ENCODE measurements around the gene ART4.

ART4 gene, protein sequence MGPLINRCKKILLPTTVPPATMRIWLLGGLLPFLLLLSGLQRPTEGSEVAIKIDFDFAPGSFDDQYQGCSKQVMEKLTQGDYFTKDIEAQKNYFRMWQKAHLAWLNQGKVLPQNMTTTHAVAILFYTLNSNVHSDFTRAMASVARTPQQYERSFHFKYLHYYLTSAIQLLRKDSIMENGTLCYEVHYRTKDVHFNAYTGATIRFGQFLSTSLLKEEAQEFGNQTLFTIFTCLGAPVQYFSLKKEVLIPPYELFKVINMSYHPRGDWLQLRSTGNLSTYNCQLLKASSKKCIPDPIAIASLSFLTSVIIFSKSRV

DNA sequence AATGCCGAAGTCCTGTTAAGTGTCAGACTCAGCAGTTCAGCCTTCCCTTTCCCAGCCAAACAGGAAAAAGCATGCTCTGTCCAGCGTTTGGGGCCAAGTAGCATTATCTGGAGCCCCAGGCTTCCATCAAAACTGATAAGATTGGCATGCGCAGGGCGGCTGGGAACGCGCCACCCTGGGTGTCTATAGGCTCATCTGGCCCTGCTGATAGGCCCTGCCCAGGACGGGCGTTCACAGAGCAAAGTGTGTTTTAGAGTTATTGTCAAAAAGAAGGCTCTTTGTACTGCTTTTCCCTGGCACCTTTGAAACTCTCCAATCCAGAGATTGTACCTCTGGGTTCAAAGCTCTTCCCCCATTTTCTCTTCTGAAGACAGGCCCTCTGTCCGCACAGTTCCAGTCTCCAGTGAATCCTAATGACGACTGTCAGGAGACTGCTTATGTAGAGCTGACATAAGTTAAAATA lies at the start of gene ART4:
ART4 (minus strand) TSS at position 102 of the 463 bp plus-strand sequence. CDS start 413 bp downstream, outside the sequence.
- H3K4me1 Mint-ChIP-seq, result peaks cover 10% of the 10 kb centered on the region
- H3K27me3 Mint-ChIP-seq, result no peaks in the 10 kb centered on the region
- H3K9me3 Mint-ChIP-seq, result no peaks in the 10 kb centered on the region
- no peak within 1 kb of the TSS for H3K4me3 Mint-ChIP-seq
- no peaks in the 10 kb centered on the region for H3K36me3 Mint-ChIP-seq
- H3K27ac Mint-ChIP-seq, result no peak within 1 kb of the TSS

DNA sequence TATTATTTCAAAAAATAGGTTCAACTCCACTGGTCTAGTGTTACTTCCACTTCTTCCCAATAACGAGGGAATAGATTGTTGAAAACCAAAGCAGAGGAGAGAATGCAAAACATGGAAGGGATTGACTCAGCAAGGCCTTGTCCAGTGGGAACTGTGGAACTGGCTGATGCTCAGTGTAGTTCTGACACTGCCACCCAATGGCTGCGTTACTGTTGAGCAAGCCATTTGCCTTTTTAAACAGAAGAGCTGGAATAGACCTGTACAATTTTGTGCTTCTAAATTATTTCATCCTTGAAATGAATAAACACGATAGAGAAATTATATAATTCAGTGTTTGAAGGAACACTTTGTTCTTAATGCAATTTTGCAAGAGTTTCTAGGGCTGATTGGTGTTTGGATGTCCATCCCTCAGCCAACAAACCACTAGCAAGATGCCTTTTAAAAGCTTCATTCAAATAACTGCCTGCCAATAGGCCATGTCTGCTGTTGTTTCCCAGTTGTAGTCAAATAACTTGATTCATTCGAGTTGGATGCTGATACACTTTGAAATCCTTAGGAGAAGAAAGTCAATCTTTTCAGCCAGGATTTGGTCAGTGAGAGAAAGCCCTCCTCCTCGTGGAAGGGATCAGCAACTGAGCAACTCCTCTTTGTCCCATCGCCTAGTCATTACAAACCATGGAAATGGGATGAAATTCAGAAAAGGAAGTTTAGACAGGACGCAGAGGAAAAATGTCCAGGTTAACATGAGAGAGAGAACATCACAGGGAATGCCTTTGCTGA lies 49.6 kb upstream of the ART4 start:
- Mint-ChIP-seq H3K4me1 (no peaks in the 10 kb centered on the region), H3K4me3 (no peak overlapping the region), H3K36me3 (peaks cover 3% of the 10 kb centered on the region), H3K27ac (no peak overlapping the region), H3K9me3 (no peaks in the 10 kb centered on the region), H3K27me3 (peaks cover 2% of the 10 kb centered on the region)

DNA sequence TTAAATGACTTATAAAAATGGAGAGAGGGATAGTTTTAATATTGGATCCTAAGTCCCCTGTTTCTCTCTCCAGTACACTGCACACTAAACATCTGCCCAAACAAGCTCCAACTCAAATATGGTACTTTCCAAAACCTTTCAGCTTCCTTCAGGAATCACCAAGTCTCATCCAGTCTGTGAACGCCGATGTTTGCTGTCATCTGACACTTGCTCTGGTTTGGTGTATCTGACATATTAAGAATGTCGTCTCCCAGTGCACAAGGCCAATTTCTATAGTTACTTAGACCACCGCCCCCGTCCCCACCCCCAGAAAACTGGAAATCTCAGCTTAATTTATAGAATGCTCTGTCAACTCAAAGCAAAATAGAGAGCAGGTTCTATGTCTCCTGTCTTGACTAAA lies 47.4 kb upstream of the ART4 start:
- no peaks in the 10 kb centered on the region for H3K9me3 Mint-ChIP-seq
- peaks cover 2% of the 10 kb centered on the region for H3K27me3 Mint-ChIP-seq
- no peak overlapping the region for H3K4me3 Mint-ChIP-seq
- H3K27ac Mint-ChIP-seq, result no peak overlapping the region
- H3K4me1 Mint-ChIP-seq, result peaks cover 11% of the 10 kb centered on the region
- H3K36me3 Mint-ChIP-seq, result peaks cover 3% of the 10 kb centered on the region

DNA sequence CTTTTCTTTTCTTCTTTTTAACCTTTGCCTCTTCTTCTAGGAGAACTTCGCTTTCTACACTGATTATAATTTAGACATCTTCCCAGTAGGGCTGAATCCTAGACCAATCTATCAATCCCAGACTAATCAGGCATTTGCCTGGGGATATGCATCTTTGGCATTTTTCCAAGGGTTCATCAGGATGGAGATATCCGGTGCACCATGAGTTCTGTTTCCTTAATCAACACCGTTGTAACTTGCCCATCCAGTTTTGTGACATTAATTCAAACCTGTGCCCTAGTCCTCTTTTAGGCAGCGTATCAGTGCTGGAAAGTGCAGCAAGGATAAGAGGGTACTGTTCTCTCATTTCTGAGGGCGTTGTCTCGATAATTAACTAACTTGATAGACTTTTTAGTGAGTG lies 42.9 kb upstream of the ART4 start:
- Mint-ChIP-seq H3K27ac (no peak overlapping the region), H3K36me3 (no peaks in the 10 kb centered on the region), H3K4me3 (no peak overlapping the region), H3K4me1 (peaks cover 42% of the 10 kb centered on the region), H3K27me3 (peaks cover 2% of the 10 kb centered on the region), H3K9me3 (no peaks in the 10 kb centered on the region)

DNA sequence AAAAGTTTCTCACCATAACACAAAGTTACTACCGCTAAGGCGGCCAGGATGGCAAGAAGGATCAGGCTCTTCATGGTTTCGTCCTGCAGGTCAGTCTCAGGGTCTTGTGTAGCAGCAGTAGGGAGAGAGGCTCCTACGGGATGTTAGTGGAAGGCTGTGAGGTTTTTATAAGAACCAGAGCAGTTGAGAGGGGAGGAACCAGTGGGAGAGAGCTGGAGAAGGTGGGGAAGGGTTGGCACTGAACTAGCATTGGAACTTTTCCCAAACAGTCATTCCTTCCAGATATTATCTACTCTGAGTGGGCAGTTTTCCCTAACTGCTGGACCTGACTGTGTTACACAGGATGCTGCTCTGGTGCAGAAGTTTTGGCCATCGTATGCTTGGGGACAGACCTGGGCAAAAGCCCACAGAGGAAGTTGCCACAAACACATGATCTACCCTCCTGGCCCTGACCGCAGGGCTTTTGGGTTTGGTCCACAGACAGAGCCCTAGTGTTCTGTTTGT lies 42.4 kb upstream of the ART4 start, which contains the start of gene MGP:
MGP (minus strand) TSS at position 137 of the 504 bp plus-strand sequence; CDS start at position 74, 63 bp downstream.
- Mint-ChIP-seq H3K27ac (peak within 1 kb of the TSS; percentile 64), H3K4me3 (no peak within 1 kb of the TSS), H3K36me3 (no peaks in the 10 kb centered on the region), H3K4me1 (peaks cover 47% of the 10 kb centered on the region), H3K27me3 (peaks cover 2% of the 10 kb centered on the region), H3K9me3 (no peaks in the 10 kb centered on the region)

DNA sequence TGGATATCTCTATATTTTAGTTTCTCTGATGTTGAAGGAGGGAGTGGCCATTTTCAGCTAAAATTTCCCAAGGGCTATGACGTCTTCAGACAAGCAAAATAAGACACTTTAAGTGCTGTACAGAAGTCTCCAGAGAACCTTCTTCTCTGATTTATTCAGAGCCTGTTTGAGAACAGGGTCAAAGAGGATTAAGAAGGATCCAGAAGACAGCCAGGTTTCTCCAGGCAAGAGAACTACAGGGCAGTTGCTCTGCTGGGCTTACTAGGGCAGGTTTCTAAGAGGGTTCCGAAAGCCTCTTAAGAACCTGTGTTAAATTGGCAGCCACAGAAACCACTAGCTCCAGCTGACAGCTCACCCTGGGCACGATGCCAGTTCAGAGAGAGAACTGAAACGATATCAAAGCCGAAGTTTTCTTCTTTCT lies 41.1 kb upstream of the ART4 start:
- Mint-ChIP-seq H3K36me3 (peaks cover 2% of the 10 kb centered on the region), H3K27me3 (peaks cover 2% of the 10 kb centered on the region), H3K4me1 (peaks cover 60% of the 10 kb centered on the region), H3K9me3 (peaks cover 12% of the 10 kb centered on the region), H3K27ac (peak overlapping the region; percentile 64), H3K4me3 (peak overlapping the region; percentile 69)

DNA sequence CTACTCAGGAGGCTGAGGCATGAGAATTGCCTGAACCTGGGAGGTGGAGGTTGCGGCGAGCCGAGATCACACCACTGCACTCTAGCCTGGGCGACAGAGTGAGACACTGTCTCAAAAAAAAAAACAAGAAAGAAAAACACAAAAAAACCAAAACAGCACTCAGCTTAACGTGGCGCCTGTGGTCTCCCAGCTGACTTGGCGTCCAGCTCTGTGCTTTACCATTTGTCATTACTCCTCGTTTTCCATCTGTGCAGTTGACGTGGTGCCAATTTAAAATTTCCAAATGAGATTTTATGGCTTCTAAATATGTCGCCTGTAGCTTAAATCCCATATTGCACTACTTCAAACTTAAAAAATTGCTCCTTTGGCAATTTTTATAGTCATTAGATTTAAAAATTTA lies 40.4 kb upstream of the ART4 start:
- Mint-ChIP-seq H3K4me3 (no peak overlapping the region), H3K27me3 (peaks cover 2% of the 10 kb centered on the region), H3K27ac (no peak overlapping the region)

DNA sequence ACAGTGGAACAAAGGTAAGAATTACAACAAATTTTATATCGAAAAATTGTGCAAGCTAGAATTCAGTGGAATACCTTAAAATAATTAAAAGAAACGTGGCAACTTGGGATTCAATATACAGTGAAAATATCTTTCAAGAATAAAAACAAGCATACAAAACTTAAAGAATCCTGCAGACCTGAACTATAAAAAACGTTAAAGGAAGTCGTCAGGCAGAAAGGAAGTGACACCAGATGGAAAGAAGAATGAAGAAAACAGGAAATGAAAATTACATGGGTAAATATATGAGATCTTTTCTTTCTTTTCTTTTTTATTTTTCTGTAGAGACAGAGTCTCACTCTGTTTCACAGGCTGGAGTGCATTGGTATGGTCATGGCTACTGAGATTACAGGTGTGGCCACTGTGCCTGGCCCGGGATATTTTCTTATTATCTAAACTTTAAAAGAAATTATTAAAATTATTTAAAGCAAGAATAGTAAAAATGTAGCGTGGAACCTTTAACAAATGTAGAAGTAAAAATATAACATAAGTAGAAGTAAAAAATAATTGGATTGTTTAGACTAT lies 37.6 kb upstream of the ART4 start:
- Mint-ChIP-seq H3K4me1 (peaks cover 52% of the 10 kb centered on the region), H3K9me3 (peaks cover 13% of the 10 kb centered on the region), H3K27ac (peak overlapping the region; percentile 94), H3K36me3 (peaks cover 3% of the 10 kb centered on the region), H3K27me3 (no peaks in the 10 kb centered on the region), H3K4me3 (no peak overlapping the region)

More for the DNA sequence above, 40.4 kb upstream of the ART4 start:
- H3K36me3 Mint-ChIP-seq, result peaks cover 3% of the 10 kb centered on the region
- H3K4me1 Mint-ChIP-seq, result peaks cover 60% of the 10 kb centered on the region
- peaks cover 13% of the 10 kb centered on the region for H3K9me3 Mint-ChIP-seq

DNA sequence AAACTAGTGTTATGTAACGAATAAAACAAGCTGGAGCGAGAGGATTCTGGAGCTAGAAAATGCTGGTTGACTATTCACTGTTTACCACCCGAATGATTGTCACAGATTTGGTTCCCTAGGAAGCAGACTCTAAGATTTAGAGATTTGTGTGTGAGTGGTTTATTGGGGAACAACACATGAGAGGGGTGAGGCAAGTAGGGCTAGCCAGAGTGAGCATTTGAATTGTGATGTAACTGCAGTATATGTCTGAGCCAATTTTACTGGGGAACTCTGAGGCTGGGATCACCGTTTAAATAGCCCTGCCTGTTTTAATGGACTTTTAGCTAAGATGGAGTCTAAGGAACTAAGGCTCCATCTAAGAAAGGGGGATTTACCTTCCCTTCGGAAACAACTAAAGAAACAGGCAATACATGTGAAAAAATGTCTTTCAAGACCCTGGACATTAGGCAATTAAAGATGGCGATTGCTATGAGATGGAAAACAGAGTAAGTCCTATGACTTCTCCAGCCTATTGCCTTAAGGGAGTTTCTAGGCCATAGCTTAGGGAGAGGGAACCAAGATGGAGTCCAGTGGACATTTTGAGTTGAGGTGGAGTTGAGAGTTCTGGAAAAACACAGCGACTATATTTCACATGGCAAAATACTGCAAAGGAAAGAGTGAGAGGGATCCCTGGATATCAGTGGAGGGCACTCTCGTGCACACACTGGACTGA lies 36.1 kb upstream of the ART4 start:
- H3K27me3 Mint-ChIP-seq, result no peaks in the 10 kb centered on the region
- H3K36me3 Mint-ChIP-seq, result peaks cover 3% of the 10 kb centered on the region
- peaks cover 36% of the 10 kb centered on the region for H3K4me1 Mint-ChIP-seq
- no peak overlapping the region for H3K4me3 Mint-ChIP-seq
- peak overlapping the region; percentile 56 for H3K27ac Mint-ChIP-seq
- H3K9me3 Mint-ChIP-seq, result peaks cover 13% of the 10 kb centered on the region

DNA sequence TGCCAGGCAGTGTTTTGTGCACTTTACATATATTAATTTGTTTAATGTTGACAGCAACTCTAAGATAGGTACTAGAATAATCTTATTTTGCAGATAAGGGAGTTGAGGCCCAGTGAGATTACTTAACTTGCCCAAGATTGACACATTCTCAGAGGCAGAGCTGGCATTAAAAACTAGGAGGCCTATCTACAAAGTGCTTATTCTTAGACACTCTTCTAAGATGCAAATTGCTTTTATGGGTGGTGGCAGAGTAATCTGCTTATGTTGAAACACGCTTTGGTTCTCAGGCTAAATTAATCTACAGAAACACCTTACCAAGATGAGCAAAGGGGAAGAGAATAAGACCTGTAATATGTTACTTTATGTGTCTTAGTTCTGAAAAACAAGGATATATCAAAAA lies 35.2 kb upstream of the ART4 start:
- Mint-ChIP-seq H3K4me3 (no peak overlapping the region), H3K9me3 (peaks cover 13% of the 10 kb centered on the region), H3K36me3 (peaks cover 3% of the 10 kb centered on the region), H3K27me3 (no peaks in the 10 kb centered on the region), H3K27ac (peak overlapping the region; percentile 52), H3K4me1 (peaks cover 32% of the 10 kb centered on the region)

DNA sequence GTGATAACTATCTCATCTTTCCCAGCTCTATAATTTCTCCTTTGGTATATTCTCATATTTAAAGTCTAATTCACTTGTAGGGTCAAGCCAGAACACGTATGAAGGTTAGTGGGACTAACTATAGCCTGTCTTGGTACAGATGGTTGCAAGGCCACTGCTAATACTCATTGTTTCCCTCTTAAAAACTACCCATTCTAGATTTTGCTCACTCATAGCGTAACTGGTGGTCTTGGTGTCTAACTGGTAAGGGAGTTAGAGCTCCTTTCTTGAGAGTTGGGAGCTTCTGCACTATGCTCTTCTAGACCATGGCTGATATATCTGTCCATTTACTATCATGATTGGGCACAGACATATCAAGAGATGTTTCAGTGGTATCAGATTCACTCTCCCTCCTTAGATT lies 33.5 kb upstream of the ART4 start:
- Mint-ChIP-seq H3K9me3 (peaks cover 13% of the 10 kb centered on the region), H3K4me3 (no peak overlapping the region), H3K27me3 (no peaks in the 10 kb centered on the region), H3K36me3 (peaks cover 3% of the 10 kb centered on the region), H3K4me1 (peaks cover 24% of the 10 kb centered on the region), H3K27ac (no peak overlapping the region)

DNA sequence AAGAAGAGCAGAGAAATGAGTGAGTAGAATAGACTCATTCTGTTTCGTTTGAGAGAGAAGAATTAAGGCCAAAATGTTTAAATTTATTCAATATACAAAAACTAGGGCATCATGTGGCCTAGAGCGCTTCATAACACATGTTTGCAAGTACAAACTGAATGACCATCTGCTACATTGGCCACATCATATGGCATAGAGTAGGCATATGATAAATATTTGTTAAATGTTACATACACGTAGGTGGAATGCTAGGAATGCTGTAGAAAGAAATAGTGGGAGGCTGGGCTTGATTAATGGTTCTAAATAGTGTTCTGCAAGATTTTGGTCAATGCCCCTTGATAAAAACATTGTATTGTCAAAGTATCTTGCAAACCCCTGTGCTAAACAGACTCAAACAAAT lies 31.6 kb upstream of the ART4 start:
- peaks cover 3% of the 10 kb centered on the region for H3K36me3 Mint-ChIP-seq
- no peaks in the 10 kb centered on the region for H3K27me3 Mint-ChIP-seq
- H3K27ac Mint-ChIP-seq, result no peak overlapping the region
- H3K9me3 Mint-ChIP-seq, result peaks cover 5% of the 10 kb centered on the region
- H3K4me1 Mint-ChIP-seq, result peaks cover 8% of the 10 kb centered on the region
- no peak overlapping the region for H3K4me3 Mint-ChIP-seq

DNA sequence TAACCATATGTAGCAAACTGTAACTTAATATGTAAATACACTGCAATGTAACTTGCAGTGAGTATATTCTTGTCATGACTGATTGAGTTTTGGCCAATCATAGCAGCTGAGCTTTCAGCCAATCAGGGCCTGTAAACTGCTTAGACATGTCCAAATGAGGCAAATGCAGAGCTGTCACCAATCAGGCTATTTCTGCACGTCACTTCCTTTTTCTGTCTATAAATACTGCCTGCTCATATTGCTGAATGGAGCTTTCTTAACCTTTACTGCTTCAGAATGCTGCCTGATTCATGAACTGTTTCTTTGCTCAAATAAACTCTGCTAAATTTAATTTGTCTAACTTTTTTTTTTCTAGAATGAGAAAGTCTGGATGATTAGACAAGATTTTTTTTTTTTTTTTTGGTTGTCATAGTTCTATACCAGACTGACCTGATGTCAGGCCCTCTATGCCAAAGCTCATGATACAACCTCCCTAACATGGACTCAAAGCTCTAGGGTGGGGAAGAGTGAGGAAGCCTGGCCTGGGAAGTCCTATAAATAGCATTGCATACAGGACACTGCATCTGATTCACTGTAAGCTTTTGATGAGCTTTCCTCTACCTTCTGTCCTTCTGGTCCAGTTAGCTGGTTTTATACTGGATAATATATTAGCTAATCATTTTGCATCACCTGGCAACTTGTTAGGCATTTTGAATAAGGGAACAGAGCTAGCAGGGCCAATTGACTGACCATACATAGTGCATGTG lies 30.3 kb upstream of the ART4 start:
- no peak overlapping the region for H3K4me3 Mint-ChIP-seq
- H3K27me3 Mint-ChIP-seq, result no peaks in the 10 kb centered on the region
- no peak overlapping the region for H3K27ac Mint-ChIP-seq
- H3K36me3 Mint-ChIP-seq, result no peaks in the 10 kb centered on the region
- peaks cover 4% of the 10 kb centered on the region for H3K4me1 Mint-ChIP-seq
- H3K9me3 Mint-ChIP-seq, result no peaks in the 10 kb centered on the region

DNA sequence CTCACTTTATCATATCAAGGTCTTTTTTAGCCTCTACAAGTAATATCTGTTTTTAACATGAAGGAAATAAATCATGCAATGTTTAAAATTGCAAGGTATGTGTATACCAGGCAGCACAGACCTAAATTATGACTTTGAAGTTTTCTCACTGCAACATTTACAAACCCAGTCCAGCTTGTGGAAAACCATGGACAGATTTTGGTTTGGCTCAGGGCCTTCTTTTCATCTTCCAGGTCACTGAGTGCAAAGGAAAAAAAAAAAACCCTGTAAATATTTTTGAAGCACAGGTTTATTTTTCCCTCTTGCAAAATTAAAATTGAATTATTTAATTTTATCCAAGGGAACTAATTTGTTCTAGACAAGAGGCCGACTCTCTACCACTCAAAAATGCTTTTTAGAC lies 28.6 kb upstream of the ART4 start:
- Mint-ChIP-seq H3K36me3 (peaks cover 1% of the 10 kb centered on the region), H3K27me3 (no peaks in the 10 kb centered on the region), H3K27ac (no peak overlapping the region), H3K4me3 (no peak overlapping the region), H3K9me3 (no peaks in the 10 kb centered on the region), H3K4me1 (peaks cover 4% of the 10 kb centered on the region)

DNA sequence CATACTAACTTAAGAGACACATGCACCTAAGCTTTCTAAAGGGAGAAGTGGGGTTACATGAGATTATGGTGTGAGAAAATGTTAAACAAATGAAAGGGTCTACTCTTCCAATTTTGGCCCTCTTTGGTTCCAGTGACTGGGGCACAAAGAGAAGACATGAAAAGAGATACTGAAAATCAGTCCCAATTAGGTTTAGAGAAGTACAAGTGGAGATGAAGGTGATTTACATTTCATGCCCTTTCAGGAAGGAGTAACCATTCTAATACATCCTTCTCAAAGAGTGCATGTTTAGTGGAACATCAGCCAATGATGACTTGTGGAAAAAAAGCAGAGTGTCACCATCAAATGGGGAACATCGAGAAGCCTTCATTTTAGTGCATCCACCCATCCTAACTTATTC lies 27.9 kb upstream of the ART4 start:
- peaks cover 4% of the 10 kb centered on the region for H3K4me1 Mint-ChIP-seq
- no peak overlapping the region for H3K27ac Mint-ChIP-seq
- H3K36me3 Mint-ChIP-seq, result peaks cover 1% of the 10 kb centered on the region
- H3K9me3 Mint-ChIP-seq, result no peaks in the 10 kb centered on the region
- H3K27me3 Mint-ChIP-seq, result no peaks in the 10 kb centered on the region
- no peak overlapping the region for H3K4me3 Mint-ChIP-seq
